Neural cell (in vitro differentiated cells): Measurements from ENCODE around the gene PHKA2. TPM values are rescaled to one million over a fixed set of nuclear protein-coding genes. Genes with fewer than 3 reads are reported as not detected.

Experiments used
- H2AFZ ChIP-seq: fragments of 200-600, 300-800 bp; sonication (generic), shearing (Covaris generic); 2 replicates; pipeline ENCODE4 v1.6.0; 2014; ENCODE audit warnings: low read depth, mild to moderate bottlenecking, antibody characterized with exemption, low read length, moderate library complexity
- H3F3A ChIP-seq: fragments of 200-600 bp; shearing (Covaris generic); 2 replicates; pipeline ENCODE4 v1.6.1; 2016; ENCODE audit warnings: mild to moderate bottlenecking, moderate library complexity, mixed read lengths, antibody characterized with exemption, low read length; ENCODE audit not compliant: insufficient read depth, poor library complexity, severe bottlenecking
- H3K27ac ChIP-seq: fragments of 200-600, 300-800 bp; sonication (generic), shearing (Covaris generic); 2 replicates; pipeline ENCODE4 v1.5.1; 2014; ENCODE audit warnings: mild to moderate bottlenecking, low read length, moderate library complexity
- H3K27me3 ChIP-seq: fragments of 300-800, 200-600 bp; sonication (generic), shearing (Covaris generic); 2 replicates; pipeline ENCODE4 v1.6.0; 2014; ENCODE audit warnings: mild to moderate bottlenecking, low read depth, low read length, moderate library complexity; ENCODE audit not compliant: insufficient read depth
- H3K36me3 ChIP-seq: fragments of 300-800, 200-600 bp; sonication (generic), shearing (Covaris generic); 2 replicates; pipeline ENCODE4 v1.5.1; 2014; ENCODE audit warnings: mild to moderate bottlenecking, antibody characterized with exemption, low read length, moderate library complexity; ENCODE audit not compliant: insufficient read depth
- H3K4me2 ChIP-seq: fragments of 300-800, 200-600 bp; sonication (generic), shearing (Covaris generic); 2 replicates; pipeline ENCODE4 v1.6.0; 2014; ENCODE audit warnings: mild to moderate bottlenecking, low read length
- H3K4me3 ChIP-seq: fragments of 300-800, 200-600 bp; sonication (generic), shearing (Covaris generic); 2 replicates; pipeline ENCODE4 v1.5.1; 2014; ENCODE audit warnings: mild to moderate bottlenecking, low read length, moderate library complexity
- H3K79me2 ChIP-seq: fragments of 200-600 bp; shearing (Covaris generic); replicated peaks from 2 replicates; pipeline ENCODE4 v1.6.0; 2014; ENCODE audit warnings: mild to moderate bottlenecking, low read length, moderate library complexity; ENCODE audit not compliant: insufficient read depth
- H3K9ac ChIP-seq: fragments of 300-800, 200-600 bp; sonication (generic), shearing (Covaris generic); 2 replicates; pipeline ENCODE4 v1.6.1; 2016; ENCODE audit warnings: mild to moderate bottlenecking, low read length, mixed read lengths
- H3K9me2 ChIP-seq: fragments of 200-600 bp; shearing (Covaris generic); 2 replicates; pipeline ENCODE4 v1.6.1; 2016; ENCODE audit warnings: mild to moderate bottlenecking, low read length, mixed read lengths; ENCODE audit not compliant: insufficient read depth
- H3K9me3 ChIP-seq: fragments of 200-600, 300-800 bp; sonication (generic), shearing (Covaris generic); 2 replicates; pipeline ENCODE4 v1.6.1; 2016; ENCODE audit warnings: mild to moderate bottlenecking, mixed run types, low read length, moderate library complexity, mixed read lengths
- H4K20me1 ChIP-seq: fragments of 200-600 bp; shearing (Covaris generic); 2 replicates; pipeline ENCODE4 v1.6.1; 2016; ENCODE audit warnings: mild to moderate bottlenecking, mixed run types; ENCODE audit not compliant: insufficient read depth
- EP300 ChIP-seq: fragments of 450-650 bp; conservative IDR thresholded peaks from 2 replicates; pipeline ENCODE4 v1.6.1; 2014; ENCODE audit warnings: antibody characterized with exemption, mild to moderate bottlenecking, moderate library complexity; ENCODE audit not compliant: poor library complexity, severe bottlenecking
- EZH2 ChIP-seq: fragments of 200-600, 300-800 bp; shearing (Covaris generic), sonication (generic); IDR thresholded peaks from 2 replicates; pipeline ENCODE4 v1.6.1; 2014; ENCODE audit warnings: antibody characterized with exemption, low read length, borderline replicate concordance, mild to moderate bottlenecking; ENCODE audit not compliant: insufficient read depth, poor library complexity, severe bottlenecking
- MXI1 ChIP-seq: fragments of 450-650 bp; conservative IDR thresholded peaks from 2 replicates; pipeline ENCODE4 v1.6.1; 2014; ENCODE audit warnings: antibody characterized with exemption, mild to moderate bottlenecking; ENCODE audit not compliant: poor library complexity, severe bottlenecking
- POLR2AphosphoS5 ChIP-seq: IDR thresholded peaks from 2 replicates; pipeline ENCODE4 v1.6.1; 2012
- RAD21 ChIP-seq: fragments of 450-650 bp; conservative IDR thresholded peaks from 2 replicates; pipeline ENCODE4 v1.6.1; 2014; ENCODE audit warnings: antibody characterized with exemption, mild to moderate bottlenecking, moderate library complexity
- SMC3 ChIP-seq: fragments of 450-650 bp; conservative IDR thresholded peaks from 2 replicates; pipeline ENCODE4 v1.6.1; 2014; ENCODE audit warnings: antibody characterized with exemption, mild to moderate bottlenecking, moderate library complexity; ENCODE audit not compliant: poor library complexity
- TAF1 ChIP-seq: IDR thresholded peaks from 2 replicates; pipeline ENCODE4 v1.6.1; 2012; ENCODE audit warnings: low read depth
- polyA plus RNA-seq: library from polyadenylated mRNA; depleted of rRNA; stranded (reverse); fragments of >200 nt; gene quantifications from 2 replicates; pipeline ENCODE4 v1.2.3, GENCODE V29; 2014
- TF ChIP-seq, protein P1 (sequence below): fragments of 450-650 bp; IDR thresholded peaks from 2 replicates; pipeline ENCODE4 v1.5.1; 2014; ENCODE audit warnings: antibody characterized with exemption, mild to moderate bottlenecking, moderate library complexity; ENCODE audit not compliant: poor library complexity, severe bottlenecking
- TF ChIP-seq, protein P2 (sequence below): IDR thresholded peaks from 2 replicates; pipeline ENCODE4 v1.6.1; 2012; ENCODE audit warnings: borderline replicate concordance

The PHKA2 gene
- polyA plus RNA-seq, 1 donor from 2014 or later, result 9.6 TPM

DNA sequence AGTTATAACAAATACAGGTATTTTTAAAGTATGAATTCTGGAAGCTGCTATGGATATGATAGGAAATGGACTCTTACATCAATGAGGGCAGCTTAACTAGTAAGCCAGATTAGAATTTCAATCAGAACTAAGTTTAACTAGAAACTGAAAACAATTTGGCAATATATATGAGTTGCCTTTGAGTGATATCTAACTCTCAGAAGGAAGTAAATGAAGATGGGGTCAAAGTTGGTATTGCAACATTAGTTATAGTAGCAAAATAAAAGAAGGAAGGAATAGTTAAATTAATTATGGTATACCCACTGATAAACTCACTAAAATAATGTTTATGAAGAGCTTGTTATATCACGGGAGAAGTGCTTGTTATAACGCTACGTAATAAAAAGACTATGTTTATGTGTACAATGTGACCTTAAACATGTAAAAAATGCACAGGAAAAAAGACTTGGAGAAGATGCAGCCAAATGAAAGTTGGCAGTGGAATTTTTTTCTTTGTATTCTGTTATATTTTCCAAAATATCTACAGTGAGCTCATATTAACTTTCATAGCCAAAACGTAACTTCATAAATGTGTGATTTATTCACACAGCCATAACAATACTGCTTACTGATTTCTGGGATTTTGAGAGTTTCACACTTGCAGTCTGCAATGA, 34.5 kb downstream of the PHKA2 start:
- Histone ChIP-seq H3K9me3 (no peaks in the 10 kb centered on the region), H3K4me2 (no peak overlapping the region), H3K27ac (no peak overlapping the region), H3K4me3 (no peak overlapping the region), H3F3A (no peaks in the 10 kb centered on the region), H2AFZ (no peak overlapping the region), H3K27me3 (no peaks in the 10 kb centered on the region), H3K79me2 (no peaks in the 10 kb centered on the region), H3K9ac (no peak overlapping the region), H3K9me2 (no peaks in the 10 kb centered on the region), H3K36me3 (no peaks in the 10 kb centered on the region), H4K20me1 (no peaks in the 10 kb centered on the region)
- no peak for TF ChIP-seq EP300
- no peak for TF ChIP-seq TAF1
- no peak for TF ChIP-seq RAD21
- TF ChIP-seq, protein P1, sequence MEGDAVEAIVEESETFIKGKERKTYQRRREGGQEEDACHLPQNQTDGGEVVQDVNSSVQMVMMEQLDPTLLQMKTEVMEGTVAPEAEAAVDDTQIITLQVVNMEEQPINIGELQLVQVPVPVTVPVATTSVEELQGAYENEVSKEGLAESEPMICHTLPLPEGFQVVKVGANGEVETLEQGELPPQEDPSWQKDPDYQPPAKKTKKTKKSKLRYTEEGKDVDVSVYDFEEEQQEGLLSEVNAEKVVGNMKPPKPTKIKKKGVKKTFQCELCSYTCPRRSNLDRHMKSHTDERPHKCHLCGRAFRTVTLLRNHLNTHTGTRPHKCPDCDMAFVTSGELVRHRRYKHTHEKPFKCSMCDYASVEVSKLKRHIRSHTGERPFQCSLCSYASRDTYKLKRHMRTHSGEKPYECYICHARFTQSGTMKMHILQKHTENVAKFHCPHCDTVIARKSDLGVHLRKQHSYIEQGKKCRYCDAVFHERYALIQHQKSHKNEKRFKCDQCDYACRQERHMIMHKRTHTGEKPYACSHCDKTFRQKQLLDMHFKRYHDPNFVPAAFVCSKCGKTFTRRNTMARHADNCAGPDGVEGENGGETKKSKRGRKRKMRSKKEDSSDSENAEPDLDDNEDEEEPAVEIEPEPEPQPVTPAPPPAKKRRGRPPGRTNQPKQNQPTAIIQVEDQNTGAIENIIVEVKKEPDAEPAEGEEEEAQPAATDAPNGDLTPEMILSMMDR, result no peak

DNA sequence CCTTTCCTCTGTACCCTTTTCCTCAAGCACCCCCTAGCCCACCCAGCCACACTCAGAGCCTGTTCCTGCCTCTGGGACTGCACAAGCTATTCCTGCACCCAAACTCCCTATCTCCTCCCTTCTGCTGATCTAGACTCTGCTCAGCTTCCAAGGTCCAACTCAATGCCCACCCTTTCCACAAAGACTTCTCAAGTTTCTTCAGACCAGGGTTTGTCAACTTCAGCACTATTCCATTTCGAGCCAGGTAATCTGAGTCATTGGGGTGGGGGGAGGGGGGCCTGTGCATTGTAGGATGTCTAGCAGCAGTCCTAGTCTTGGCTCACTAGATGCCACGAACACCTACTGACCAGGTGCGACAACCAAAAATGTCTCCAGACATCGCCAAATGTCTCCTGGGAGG, 37.3 kb downstream of the PHKA2 start:
- no peaks in the 10 kb centered on the region for H3F3A ChIP-seq

More for the DNA sequence above, 37.3 kb downstream of the PHKA2 start:
- Histone ChIP-seq H3K9me2 (no peaks in the 10 kb centered on the region), H3K9ac (no peak overlapping the region), H3K27ac (no peak overlapping the region), H3K79me2 (no peaks in the 10 kb centered on the region), H3K9me3 (no peaks in the 10 kb centered on the region), H3K4me3 (no peak overlapping the region), H3K36me3 (no peaks in the 10 kb centered on the region), H4K20me1 (no peaks in the 10 kb centered on the region), H2AFZ (no peak overlapping the region), H3K4me2 (no peak overlapping the region), H3K27me3 (no peaks in the 10 kb centered on the region)
- no peak for TF ChIP-seq MXI1
- no peak for TF ChIP-seq RAD21
- TF ChIP-seq EP300, result no peak
- no peak for TF ChIP-seq EZH2
- no peak for TF ChIP-seq TAF1
- TF ChIP-seq POLR2AphosphoS5, result no peak
- TF ChIP-seq, protein P1, result no peak
- TF ChIP-seq, protein P2, sequence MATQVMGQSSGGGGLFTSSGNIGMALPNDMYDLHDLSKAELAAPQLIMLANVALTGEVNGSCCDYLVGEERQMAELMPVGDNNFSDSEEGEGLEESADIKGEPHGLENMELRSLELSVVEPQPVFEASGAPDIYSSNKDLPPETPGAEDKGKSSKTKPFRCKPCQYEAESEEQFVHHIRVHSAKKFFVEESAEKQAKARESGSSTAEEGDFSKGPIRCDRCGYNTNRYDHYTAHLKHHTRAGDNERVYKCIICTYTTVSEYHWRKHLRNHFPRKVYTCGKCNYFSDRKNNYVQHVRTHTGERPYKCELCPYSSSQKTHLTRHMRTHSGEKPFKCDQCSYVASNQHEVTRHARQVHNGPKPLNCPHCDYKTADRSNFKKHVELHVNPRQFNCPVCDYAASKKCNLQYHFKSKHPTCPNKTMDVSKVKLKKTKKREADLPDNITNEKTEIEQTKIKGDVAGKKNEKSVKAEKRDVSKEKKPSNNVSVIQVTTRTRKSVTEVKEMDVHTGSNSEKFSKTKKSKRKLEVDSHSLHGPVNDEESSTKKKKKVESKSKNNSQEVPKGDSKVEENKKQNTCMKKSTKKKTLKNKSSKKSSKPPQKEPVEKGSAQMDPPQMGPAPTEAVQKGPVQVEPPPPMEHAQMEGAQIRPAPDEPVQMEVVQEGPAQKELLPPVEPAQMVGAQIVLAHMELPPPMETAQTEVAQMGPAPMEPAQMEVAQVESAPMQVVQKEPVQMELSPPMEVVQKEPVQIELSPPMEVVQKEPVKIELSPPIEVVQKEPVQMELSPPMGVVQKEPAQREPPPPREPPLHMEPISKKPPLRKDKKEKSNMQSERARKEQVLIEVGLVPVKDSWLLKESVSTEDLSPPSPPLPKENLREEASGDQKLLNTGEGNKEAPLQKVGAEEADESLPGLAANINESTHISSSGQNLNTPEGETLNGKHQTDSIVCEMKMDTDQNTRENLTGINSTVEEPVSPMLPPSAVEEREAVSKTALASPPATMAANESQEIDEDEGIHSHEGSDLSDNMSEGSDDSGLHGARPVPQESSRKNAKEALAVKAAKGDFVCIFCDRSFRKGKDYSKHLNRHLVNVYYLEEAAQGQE, result no peak
- no peak for TF ChIP-seq SMC3
